ENCODE measurements around the gene CHMP5. TPM values are rescaled to one million over a fixed set of nuclear protein-coding genes. Genes with fewer than 3 reads are reported as not detected.

Gene CHMP5
- total RNA-seq, 4 donors from 2014 or later: 42.9 to 78.8 (median 60.8) TPM

DNA sequence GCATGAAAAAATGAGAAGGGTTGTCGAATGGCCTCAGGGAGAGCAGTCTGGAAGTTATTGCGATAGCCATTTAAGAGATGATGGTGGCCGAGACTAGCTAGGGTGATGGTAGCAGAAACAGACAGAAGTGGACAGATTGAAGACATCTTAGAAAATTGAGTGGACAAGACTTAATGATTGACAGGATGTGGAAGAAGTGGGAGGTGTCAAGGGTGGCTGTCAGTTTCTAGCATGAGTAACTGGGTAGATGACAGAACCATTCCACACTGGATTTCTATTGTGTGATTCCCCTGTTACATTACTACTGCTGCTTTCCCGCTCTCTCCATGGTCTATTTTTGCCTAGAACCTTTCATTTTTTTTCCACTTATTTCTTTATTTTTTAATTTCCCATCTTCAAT is 12.6 kb downstream of the CHMP5 start:
- Histone ChIP-seq H3K36me3 (peaks cover 0 to 93% (median 6%) of the 10 kb centered on the region in 3 donors), H3K9me3 (no peaks in the 10 kb centered on the region), H3K4me1 (no peaks in the 10 kb centered on the region), H3K27me3 (no peaks in the 10 kb centered on the region), H3K27ac (no peak overlapping the region), H3K4me3 (no peak overlapping the region)
- TF ChIP-seq, protein P1, sequence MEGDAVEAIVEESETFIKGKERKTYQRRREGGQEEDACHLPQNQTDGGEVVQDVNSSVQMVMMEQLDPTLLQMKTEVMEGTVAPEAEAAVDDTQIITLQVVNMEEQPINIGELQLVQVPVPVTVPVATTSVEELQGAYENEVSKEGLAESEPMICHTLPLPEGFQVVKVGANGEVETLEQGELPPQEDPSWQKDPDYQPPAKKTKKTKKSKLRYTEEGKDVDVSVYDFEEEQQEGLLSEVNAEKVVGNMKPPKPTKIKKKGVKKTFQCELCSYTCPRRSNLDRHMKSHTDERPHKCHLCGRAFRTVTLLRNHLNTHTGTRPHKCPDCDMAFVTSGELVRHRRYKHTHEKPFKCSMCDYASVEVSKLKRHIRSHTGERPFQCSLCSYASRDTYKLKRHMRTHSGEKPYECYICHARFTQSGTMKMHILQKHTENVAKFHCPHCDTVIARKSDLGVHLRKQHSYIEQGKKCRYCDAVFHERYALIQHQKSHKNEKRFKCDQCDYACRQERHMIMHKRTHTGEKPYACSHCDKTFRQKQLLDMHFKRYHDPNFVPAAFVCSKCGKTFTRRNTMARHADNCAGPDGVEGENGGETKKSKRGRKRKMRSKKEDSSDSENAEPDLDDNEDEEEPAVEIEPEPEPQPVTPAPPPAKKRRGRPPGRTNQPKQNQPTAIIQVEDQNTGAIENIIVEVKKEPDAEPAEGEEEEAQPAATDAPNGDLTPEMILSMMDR (IDR thresholded peaks at IDR 0.05): no peak
- no peak for TF ChIP-seq POLR2A (IDR thresholded peaks at IDR 0.05)
- DNase-seq: no peak

DNA sequence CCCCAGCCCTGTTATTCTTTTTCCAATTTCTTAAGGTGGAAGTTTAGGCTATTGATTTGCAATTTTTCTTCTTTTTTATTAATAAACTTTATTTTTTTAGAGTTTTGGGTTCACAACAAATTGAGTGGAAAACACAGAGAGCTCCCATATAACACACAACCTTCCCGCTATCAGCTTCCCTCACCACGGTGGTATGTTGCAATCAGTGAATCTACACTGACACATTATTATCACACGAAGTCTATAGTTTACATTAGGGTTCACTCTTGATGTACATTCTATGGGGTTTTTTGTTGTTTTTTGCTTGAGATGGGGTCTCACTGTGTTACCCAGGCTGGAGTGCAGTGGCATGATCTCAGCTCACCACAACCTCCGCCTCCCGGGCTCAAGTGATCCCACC is 20.7 kb downstream of the CHMP5 start:
- H3K4me1 ChIP-seq: peaks cover 0 to 15% (median 2%) of the 10 kb centered on the region in 4 donors
- no peak overlapping the region for H3K4me3 ChIP-seq
- DNase-seq: no peak
- H3K27me3 ChIP-seq: no peaks in the 10 kb centered on the region
- no peak for TF ChIP-seq POLR2A (IDR thresholded peaks at IDR 0.05)
- TF ChIP-seq, protein P1 (IDR thresholded peaks at IDR 0.05): no peak
- peaks cover 0 to 27% (median 0%) of the 10 kb centered on the region in 3 donors for H3K36me3 ChIP-seq
- no peaks in the 10 kb centered on the region for H3K9me3 ChIP-seq
- H3K27ac ChIP-seq: no peak overlapping the region

DNA sequence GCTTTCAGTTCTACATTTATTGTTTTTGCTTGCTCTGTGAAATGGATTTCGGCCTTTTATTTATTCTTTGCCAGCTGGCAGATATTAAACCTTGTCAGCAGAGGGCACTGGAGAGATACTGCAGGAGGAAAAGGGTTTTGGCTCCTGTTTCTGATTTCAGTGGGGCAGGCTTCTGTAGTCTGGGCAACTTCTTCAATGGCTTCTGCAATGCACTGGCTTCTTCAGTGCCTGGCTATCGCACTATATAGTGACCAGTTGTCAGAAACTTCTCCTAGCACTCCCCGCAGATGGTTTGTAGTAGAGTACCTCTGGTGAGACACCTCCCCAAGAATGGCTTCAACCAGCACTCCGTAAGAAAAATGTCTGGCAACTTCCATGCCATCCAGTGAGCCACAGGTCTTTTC is 22.2 kb downstream of the CHMP5 start:
- DNase-seq: peak in 2 of 3 donors; percentile 53 to 74
- Histone ChIP-seq H3K4me1 (peaks cover 0 to 27% (median 10%) of the 10 kb centered on the region in 4 donors), H3K9me3 (no peaks in the 10 kb centered on the region), H3K4me3 (no peak overlapping the region), H3K27me3 (no peaks in the 10 kb centered on the region), H3K36me3 (peaks cover 0 to 13% (median 0%) of the 10 kb centered on the region in 3 donors), H3K27ac (no peak overlapping the region)
- TF ChIP-seq, protein P1 (IDR thresholded peaks at IDR 0.05): peak; percentile 46 to 87 (median 76)
- peak in 1 of 2 donors; percentile 10 for TF ChIP-seq POLR2A (IDR thresholded peaks at IDR 0.05)

DNA sequence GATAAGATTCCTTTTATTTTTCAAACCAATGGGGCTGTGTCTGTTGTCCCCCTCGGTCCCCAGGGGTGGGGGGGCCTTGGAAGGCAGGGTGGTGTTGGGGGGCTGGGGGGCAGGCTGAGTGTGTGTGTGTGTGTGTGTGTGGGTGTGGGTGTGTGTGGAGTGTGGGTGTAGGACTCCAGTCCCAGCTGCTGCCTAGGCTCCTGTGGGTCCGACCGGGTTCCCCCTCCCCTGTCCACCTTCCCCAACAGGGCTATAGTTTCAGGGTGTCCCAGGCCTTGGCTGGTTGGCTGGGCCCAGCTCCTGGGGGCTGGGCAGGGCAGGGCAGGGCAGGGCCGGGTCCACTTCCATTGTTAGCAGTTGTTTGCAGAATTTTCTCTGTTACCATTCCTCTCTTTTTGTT is 23.4 kb downstream of the CHMP5 start:
- Histone ChIP-seq H3K4me3 (no peak overlapping the region), H3K4me1 (peaks cover 0 to 37% (median 14%) of the 10 kb centered on the region in 4 donors), H3K27me3 (no peaks in the 10 kb centered on the region), H3K36me3 (peaks cover 0 to 5% (median 0%) of the 10 kb centered on the region in 3 donors), H3K27ac (no peak overlapping the region), H3K9me3 (no peaks in the 10 kb centered on the region)
- TF ChIP-seq, protein P1 (IDR thresholded peaks at IDR 0.05): no peak
- TF ChIP-seq POLR2A (IDR thresholded peaks at IDR 0.05): no peak
- no peak for DNase-seq

DNA sequence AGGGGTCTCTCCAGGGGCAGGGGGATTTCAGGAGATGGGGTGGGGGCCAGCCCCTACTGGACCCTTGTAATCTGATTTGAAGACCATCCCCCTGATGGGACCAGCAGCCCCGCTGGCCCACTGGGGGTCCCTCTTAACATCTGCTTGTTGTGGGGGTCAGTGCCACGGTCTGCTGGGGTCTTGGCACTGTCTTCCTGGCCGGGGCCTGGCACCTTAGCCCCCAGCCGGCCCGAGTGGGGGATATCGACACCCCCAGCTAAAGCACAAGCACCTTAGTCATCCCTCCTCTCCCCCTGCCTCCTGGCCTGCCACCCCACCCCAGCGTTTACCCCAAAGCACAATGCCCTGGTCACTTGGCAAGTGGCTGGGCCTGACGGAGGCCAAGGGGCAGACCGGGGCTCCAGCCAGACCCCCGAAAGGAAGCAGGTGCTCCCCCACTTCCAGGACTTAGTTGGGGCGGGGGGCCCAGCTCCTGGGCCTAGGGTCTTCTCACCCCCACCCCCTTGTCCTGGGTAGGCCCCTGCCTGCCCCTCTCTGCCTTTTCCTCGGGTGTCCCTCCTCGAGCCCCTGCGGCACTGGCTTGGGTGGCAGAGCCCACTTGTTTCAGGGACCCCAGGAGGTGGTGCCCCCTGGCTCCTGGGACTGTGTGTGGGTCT is 24.1 kb downstream of the CHMP5 start:
- Histone ChIP-seq H3K9me3 (no peaks in the 10 kb centered on the region), H3K27me3 (no peaks in the 10 kb centered on the region), H3K27ac (peak overlapping the region; percentile 95 to 99 (median 98)), H3K4me3 (peak overlapping the region in 3 of 4 donors; percentile 66 to 81 (median 70)), H3K36me3 (peaks cover 0 to 5% (median 0%) of the 10 kb centered on the region in 3 donors), H3K4me1 (peaks cover 0 to 44% (median 14%) of the 10 kb centered on the region in 4 donors)
- DNase-seq: no peak
- TF ChIP-seq, protein P1 (IDR thresholded peaks at IDR 0.05): no peak

Measured in Peyer's patch (tissue), 4 donors.